Neural crest cell (in vitro differentiated cells): Measurements from ENCODE around the gene KAT6B. TPM values are rescaled to one million over a fixed set of nuclear protein-coding genes. Genes with fewer than 3 reads are reported as not detected.

Experiments used
- DNase-seq: peaks from one replicate; pipeline ENCODE4 v3.0.0; 2021; ENCODE audit warnings: low read depth, mixed read lengths, low spot score
- H3K27ac Mint-ChIP-seq: one replicate; pipeline ENCODE4 v1.8.0; 2021; ENCODE audit warnings: mild to moderate bottlenecking, mixed read lengths; ENCODE audit not compliant: unreplicated experiment
- H3K27me3 Mint-ChIP-seq: 2 replicates; pipeline ENCODE4 v1.8.0; 2021; ENCODE audit warnings: low read depth, mild to moderate bottlenecking, mixed read lengths
- H3K36me3 Mint-ChIP-seq: 2 replicates; pipeline ENCODE4 v1.8.0; 2021; ENCODE audit warnings: low read depth, mild to moderate bottlenecking, mixed read lengths
- H3K4me1 Mint-ChIP-seq: 2 replicates; pipeline ENCODE4 v1.8.0; 2021; ENCODE audit warnings: mixed read lengths
- H3K4me3 Mint-ChIP-seq: one replicate; pipeline ENCODE4 v1.8.0; 2021; ENCODE audit warnings: mild to moderate bottlenecking, mixed read lengths
- H3K9me3 Mint-ChIP-seq: 2 replicates; pipeline ENCODE4 v1.8.0; 2021; ENCODE audit warnings: mixed read lengths
- total RNA-seq: library from RNA; stranded (reverse); gene quantifications from 2 replicates; pipeline ENCODE4 v1.2.1, GENCODE V29; 2021
- TF ChIP-seq, protein P1 (sequence below): fragments of 200-600 bp; sonication (generic); conservative IDR thresholded peaks from 2 replicates; pipeline ENCODE4 v1.5.0; 2021; ENCODE audit warnings: antibody characterized with exemption, mild to moderate bottlenecking

The KAT6B gene
- total RNA-seq, 1 donor from 2014 or later, result 34.2 TPM

DNA sequence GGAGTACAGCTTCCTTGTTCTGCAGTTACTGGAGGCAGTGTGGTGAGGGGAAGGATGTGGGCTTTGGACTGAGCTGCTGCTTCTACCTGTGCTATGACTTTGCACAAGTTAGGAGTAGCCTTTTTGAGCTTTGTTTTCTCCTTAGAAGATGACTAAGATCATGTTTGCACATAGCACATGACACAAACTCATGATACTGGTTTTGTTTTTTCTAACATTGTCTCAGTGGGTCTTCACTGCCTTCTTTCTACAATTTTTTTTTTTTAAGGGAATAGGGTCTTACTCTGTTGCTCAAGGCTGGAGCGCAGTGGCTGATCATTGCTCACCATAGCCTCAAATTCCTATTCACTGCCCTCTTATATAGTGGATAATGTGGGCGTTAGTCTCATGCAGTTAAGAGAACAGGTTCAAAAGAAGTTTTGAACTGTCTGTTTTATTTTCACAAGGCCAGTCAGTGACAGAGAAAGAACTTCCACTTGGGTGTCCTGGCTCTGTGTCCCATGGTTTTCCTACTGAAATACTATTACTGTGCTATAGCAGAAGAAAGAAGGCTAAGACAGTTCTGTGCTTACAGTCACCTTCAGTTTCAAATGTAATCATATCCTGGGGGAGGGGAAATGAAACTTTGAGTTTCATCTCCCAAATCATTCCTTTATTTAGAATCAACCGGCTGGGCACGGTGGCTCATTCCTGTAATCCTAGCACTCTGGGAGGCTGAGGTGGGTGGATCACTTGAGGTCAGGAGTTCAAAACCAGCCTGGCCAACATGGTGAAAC lies 72.0 kb downstream of the KAT6B start:
- Mint-ChIP-seq H3K36me3 (no peaks in the 10 kb centered on the region), H3K27me3 (no peaks in the 10 kb centered on the region), H3K4me1 (peaks cover 19% of the 10 kb centered on the region), H3K9me3 (no peaks in the 10 kb centered on the region), H3K27ac (no peak overlapping the region), H3K4me3 (no peak overlapping the region)
- TF ChIP-seq, protein P1, sequence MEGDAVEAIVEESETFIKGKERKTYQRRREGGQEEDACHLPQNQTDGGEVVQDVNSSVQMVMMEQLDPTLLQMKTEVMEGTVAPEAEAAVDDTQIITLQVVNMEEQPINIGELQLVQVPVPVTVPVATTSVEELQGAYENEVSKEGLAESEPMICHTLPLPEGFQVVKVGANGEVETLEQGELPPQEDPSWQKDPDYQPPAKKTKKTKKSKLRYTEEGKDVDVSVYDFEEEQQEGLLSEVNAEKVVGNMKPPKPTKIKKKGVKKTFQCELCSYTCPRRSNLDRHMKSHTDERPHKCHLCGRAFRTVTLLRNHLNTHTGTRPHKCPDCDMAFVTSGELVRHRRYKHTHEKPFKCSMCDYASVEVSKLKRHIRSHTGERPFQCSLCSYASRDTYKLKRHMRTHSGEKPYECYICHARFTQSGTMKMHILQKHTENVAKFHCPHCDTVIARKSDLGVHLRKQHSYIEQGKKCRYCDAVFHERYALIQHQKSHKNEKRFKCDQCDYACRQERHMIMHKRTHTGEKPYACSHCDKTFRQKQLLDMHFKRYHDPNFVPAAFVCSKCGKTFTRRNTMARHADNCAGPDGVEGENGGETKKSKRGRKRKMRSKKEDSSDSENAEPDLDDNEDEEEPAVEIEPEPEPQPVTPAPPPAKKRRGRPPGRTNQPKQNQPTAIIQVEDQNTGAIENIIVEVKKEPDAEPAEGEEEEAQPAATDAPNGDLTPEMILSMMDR, result no peak
- no peak for DNase-seq

DNA sequence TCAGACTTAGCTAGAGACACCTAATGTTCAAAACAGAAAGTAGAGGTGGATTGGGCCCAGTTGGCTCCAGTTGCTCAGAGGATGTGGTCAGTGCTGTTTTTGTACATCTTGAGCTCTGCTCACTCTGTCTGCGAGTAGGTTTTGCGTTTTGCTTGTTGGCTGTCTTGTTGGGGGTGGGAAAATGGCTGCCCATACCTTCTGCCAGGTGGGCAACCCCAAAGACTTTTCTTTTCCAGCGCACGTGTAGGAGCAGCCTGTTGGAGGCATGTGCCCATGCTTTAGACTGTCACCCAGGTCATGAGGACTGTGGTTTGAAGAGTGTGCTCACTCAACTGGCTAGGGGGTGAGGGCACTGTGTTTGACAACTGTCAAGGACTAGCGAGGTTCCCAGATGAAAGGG lies 73.9 kb downstream of the KAT6B start:
- H3K4me3 Mint-ChIP-seq, result no peak overlapping the region
- TF ChIP-seq, protein P1, result no peak
- no peaks in the 10 kb centered on the region for H3K36me3 Mint-ChIP-seq
- H3K27me3 Mint-ChIP-seq, result no peaks in the 10 kb centered on the region
- no peak overlapping the region for H3K27ac Mint-ChIP-seq
- H3K4me1 Mint-ChIP-seq, result peaks cover 19% of the 10 kb centered on the region
- no peaks in the 10 kb centered on the region for H3K9me3 Mint-ChIP-seq
- no peak for DNase-seq

GRCh38 chr10:74901301-74901700 lies 74.9 kb downstream of the KAT6B start:
- Mint-ChIP-seq H3K4me3 (no peak overlapping the region), H3K9me3 (no peaks in the 10 kb centered on the region), H3K36me3 (no peaks in the 10 kb centered on the region), H3K27me3 (no peaks in the 10 kb centered on the region), H3K4me1 (peaks cover 19% of the 10 kb centered on the region), H3K27ac (no peak overlapping the region)
- TF ChIP-seq, protein P1, result no peak
- DNase-seq, result no peak

GRCh38 chr10:74901867-74902450 lies 75.6 kb downstream of the KAT6B start:
- Mint-ChIP-seq H3K27me3 (no peaks in the 10 kb centered on the region), H3K4me1 (peaks cover 19% of the 10 kb centered on the region), H3K9me3 (no peaks in the 10 kb centered on the region), H3K36me3 (no peaks in the 10 kb centered on the region), H3K27ac (peak overlapping the region; percentile 59), H3K4me3 (no peak overlapping the region)
- no peak for DNase-seq
- TF ChIP-seq, protein P1, result no peak

DNA sequence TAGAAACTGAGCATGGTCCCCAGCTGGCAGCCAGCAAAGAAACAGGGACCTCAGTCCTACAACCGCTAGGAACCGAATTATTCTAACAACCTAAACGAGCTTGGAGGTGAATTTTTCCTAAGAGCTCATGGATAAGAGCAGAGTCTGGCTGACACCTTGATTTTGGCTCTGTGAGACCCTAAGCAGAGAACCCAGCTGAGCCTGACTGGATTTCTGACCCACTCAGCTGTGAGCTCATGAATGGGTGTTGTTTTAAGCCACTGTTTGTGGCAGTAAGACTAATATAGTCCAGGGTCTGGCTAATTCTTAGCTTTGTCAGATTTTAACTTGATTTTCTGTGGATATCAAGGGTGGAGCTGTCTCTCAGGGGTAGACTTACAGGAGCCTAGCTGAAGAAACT lies 77.1 kb downstream of the KAT6B start:
- no peaks in the 10 kb centered on the region for H3K36me3 Mint-ChIP-seq
- H3K4me1 Mint-ChIP-seq, result peaks cover 14% of the 10 kb centered on the region
- H3K27ac Mint-ChIP-seq, result no peak overlapping the region
- no peak overlapping the region for H3K4me3 Mint-ChIP-seq
- H3K27me3 Mint-ChIP-seq, result no peaks in the 10 kb centered on the region
- TF ChIP-seq, protein P1, result no peak
- DNase-seq, result no peak
- H3K9me3 Mint-ChIP-seq, result no peaks in the 10 kb centered on the region
